Measurements from ENCODE around the gene GNB2. TPM values are rescaled to one million over a fixed set of nuclear protein-coding genes. Genes with fewer than 3 reads are reported as not detected.

The GNB2 gene
- total RNA-seq, 2 experiments from 2014 or later = 263 to 266 TPM

DNA sequence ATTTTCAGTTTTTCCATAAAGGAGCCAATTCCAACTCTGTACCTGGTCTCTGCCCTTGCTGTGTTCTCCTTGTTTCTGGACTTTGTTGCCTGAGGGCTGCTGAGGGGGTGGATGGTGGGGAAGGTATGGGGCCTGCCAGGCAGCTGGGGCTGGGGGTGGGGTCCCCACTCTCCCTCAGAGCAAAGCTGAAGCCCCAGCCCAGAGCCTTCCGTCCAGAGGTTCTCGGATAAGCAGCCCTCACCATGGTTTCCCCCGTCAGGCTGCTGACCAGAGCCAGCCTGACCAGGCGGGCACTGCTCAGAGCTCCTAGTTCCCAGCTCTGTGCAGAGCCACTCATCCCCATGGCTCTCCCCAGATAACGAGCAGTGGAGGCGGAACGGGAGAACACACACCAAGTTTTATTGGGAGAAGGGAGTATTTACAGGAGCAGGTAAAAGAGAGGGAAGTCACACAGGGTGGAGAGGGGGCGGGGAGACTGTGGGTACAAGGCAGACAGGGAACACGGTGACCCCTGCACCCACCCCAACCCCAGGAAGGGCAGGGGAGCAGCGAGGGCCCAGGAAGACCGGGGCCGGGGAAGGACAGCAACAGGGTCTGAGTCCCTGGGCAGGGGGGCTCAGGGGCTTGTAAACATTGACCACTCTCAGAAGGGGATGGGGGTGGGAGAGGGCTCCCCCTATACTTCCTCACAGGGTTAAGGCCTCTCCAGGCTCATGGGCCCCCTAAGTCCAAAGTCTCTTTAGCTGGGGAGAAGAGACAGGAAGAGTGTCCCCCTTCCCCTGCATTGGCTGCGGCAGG is 5.8 kb downstream of the GNB2 start:
- Mint-ChIP-seq H3K4me1 (peaks cover 36% of the 10 kb centered on the region), H3K27ac (no peak overlapping the region), H3K27me3 (no peaks in the 10 kb centered on the region), H3K4me3 (no peak overlapping the region), H3K9me3 (no peaks in the 10 kb centered on the region), H3K36me3 (ENCODE audit: low read depth) (peaks cover 50% of the 10 kb centered on the region)
- ChIA-PET CTCF (interaction anchor here (1.2 to 2.0 kb wide), 3 partner anchors 11 to 130 kb away, joined by 5 to 8 read pairs (median 5); partner anchors contain the start of gene POP7), POLR2A (interaction anchor here (1.0 to 5.4 kb wide), 6 partner anchors 13 to 111 kb away, joined by 3 to 51 read pairs (median 6); partner anchors contain the start of genes GIGYF1 and POP7)
- DNase-seq = no peak

DNA sequence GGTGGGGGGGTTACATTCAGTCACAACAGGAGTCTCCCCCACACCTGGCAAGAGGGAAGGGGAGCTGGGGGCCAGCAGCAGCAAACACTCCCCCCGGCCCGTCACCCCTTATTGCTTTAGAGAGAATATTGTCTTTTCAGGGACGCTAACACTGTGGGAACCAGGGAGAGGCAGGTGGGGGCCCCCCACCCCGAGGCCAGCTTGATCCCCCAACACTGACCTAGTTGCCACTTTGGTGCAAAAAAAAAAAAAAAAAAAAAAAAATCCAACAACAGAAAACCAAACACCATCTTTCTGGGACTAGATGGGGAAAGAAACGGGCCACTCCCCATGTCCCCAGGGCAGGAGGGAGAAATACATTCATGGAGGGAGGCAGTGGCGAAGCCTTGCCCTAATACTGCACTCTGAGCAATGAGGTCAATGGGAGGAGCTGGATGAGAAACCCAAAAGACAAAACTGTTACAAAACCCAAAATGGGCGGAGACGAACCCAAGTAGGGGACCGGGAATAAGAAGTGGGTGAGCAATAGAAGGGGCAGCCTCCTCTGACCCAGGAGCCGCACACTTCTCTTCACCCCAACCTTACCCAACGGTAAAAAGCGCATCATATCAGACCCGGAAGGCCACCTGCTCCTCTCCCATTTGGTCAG is 6.5 kb downstream of the GNB2 start:
- peaks cover 45% of the 10 kb centered on the region for H3K36me3 Mint-ChIP-seq (ENCODE audit: low read depth)
- DNase-seq = no peak
- peak overlapping the region; percentile 31 for H3K27ac Mint-ChIP-seq
- H3K27me3 Mint-ChIP-seq = no peaks in the 10 kb centered on the region
- no peak overlapping the region for H3K4me3 Mint-ChIP-seq
- H3K9me3 Mint-ChIP-seq = no peaks in the 10 kb centered on the region
- H3K4me1 Mint-ChIP-seq = peaks cover 36% of the 10 kb centered on the region
- CTCF ChIA-PET = interaction anchor here (1.1 to 2.0 kb wide), 5 partner anchors 10 to 131 kb away, joined by 3 to 8 read pairs (median 5); partner anchors contain the start of genes MOSPD3 and POP7
- POLR2A ChIA-PET = interaction anchor here (1.0 to 5.4 kb wide), 8 partner anchors 12 to 172 kb away, joined by 3 to 51 read pairs (median 7); partner anchors contain the start of genes FBXO24, GIGYF1, LRCH4 and MOSPD3

DNA sequence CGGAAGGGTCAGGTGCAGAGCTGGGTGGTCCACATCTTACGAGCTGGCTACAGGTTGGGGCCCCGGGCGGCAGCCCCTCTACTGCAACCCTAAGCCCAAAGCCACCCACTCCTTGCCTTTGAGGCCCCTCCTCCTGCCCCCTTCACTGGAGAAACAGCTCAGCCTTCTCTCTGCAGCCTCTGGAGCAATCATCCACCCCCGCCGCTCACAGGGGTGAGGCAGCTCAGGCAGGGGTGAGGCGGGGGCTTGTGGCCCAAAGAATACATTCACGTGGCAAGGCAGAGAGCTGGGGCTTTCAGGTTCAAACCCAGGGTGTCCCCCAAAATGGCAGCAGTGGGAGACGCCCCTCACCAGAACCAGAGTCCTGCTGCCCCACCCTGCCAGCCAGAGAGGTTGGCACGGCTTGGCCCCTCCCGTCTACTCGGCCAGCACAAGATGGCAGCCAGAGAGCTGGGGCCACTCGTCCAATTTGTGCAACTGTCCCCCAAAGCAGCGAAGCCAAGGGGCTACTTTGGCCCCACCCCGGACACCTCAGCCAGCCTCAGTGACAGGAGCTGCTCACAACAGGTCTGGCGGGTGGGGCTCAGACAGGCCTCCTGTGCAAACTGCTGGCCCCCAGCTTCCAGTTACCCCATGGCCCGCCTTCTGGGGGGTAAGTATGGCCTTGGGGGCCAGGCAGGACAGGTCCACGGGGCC is 7.2 kb downstream of the GNB2 start:
- no peak for DNase-seq
- ChIA-PET CTCF (interaction anchor here (1.1 to 2.0 kb wide), 4 partner anchors 10 to 75 kb away, joined by 3 to 8 read pairs (median 4); partner anchors contain the start of genes MOSPD3 and POP7), POLR2A (interaction anchor here (1.0 to 5.4 kb wide), 8 partner anchors 11 to 172 kb away, joined by 3 to 51 read pairs (median 7); partner anchors contain the start of genes FBXO24, GIGYF1, LRCH4 and MOSPD3)
- Mint-ChIP-seq H3K27ac (peak overlapping the region; percentile 31), H3K36me3 (ENCODE audit: low read depth) (peaks cover 49% of the 10 kb centered on the region), H3K27me3 (no peaks in the 10 kb centered on the region), H3K4me3 (no peak overlapping the region), H3K4me1 (peaks cover 36% of the 10 kb centered on the region), H3K9me3 (no peaks in the 10 kb centered on the region)

DNA sequence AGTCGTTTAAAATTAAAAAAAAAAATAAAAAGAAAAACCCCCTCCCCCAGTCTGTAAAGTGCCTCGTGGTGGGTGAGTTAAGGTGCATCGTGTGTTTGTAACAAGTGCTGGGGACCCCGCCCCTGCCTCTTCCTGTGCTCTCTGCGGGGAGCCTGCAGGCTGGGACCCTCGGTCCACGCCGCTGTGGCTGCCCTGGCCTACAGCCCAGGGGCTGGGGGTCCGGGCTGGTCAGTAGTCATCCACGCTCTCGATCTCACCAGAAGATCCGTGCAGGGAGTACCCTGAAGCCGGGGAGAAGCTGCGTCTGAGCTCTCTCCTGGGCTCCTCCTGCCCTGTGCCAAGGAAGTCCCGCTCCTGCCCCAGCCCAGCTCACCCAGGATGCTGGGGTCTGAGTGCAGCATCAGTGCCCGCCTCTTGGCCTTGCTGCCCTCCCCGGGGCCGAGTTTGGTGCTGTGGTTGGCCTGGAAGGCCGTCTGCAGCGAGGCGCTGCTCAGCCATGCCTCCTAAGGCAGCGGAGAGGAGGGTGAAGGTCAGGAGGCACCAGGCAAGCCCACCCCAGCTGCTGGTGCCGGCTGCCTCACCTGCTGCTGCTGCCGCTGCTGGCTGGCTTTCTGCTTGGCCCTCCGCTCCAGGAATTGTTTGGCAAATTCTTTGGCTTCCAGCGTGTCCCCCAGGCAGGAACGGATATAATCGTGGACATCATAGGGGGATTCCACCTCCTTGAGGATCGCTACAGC is 8.1 kb downstream of the GNB2 start:
- DNase-seq = no peak
- Mint-ChIP-seq H3K4me3 (no peak overlapping the region), H3K4me1 (peaks cover 32% of the 10 kb centered on the region), H3K9me3 (no peaks in the 10 kb centered on the region), H3K27ac (peak overlapping the region; percentile 21), H3K27me3 (no peaks in the 10 kb centered on the region), H3K36me3 (ENCODE audit: low read depth) (peaks cover 45% of the 10 kb centered on the region)
- ChIA-PET POLR2A (interaction anchor here (1.3 to 5.4 kb wide), 6 partner anchors 10 to 171 kb away, joined by 3 to 51 read pairs (median 8); partner anchors contain the start of genes FBXO24, GIGYF1, LRCH4 and MOSPD3), CTCF (interaction anchor here (1.4 to 2.0 kb wide), 2 partner anchors 24 to 69 kb away, joined by 4 to 8 read pairs; partner anchors contain the start of genes MOSPD3 and POP7)

DNA sequence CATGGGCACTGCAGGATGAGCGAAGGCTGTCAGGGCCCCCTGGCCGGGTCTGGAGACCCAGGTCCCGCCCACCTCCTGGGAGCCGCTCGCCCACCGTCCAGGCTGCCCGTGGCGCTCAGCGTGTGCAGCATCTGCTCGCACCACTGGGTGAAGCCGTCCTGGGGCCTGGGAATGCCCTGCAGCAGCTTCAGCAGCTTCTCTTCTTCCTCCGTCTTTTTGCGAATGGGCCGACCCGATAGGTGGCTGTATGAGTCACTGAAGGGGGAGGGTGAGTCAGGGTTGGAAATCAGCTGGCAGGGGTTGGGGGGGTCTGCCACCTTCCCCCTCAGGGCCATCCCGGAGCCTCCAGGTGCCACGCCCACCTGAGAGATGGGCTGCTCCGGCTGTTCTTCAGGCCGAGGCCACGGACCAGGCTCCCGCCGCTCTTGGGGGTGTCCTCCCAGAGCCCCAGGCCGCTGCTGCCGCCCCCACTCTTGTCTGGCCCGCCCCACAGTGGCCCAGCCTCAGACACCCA is 8.7 kb downstream of the GNB2 start:
- DNase-seq = no peak

DNA sequence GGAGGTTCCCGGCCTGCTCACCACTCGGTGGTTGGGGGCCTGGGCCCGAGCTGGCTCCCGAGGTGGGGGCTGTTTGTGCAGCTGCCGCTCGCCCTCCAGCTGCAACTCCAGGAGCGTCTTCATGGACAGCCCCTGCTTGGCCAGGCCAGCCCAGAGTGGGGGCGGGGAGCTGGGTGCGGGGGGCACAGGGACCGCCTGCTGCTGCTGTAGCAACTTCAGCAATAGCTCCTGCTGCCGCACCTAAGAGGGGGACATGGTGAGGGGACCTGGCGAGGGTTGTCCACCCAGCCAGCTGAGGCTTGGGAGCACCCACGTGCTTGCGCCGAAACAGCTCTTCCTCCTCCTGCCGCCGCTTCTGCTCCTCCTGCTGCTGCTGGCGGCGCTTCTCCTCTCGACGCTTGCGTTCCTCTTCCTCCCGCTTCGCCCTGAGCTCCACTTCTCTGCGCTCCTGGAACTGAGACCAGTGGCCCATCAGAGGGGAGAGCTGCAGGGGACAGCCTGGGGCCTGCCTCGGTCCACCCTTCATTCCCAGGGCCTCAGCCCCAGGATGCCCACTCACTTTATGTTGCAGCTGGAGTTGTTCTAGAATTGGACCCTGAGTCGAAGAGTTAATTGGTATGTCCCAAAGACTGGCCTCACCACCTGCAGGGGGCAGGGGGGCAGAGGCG is 9.6 kb downstream of the GNB2 start:
- CTCF ChIA-PET = interaction anchor here (0.8 to 1.7 kb wide), 4 partner anchors 9 to 49 kb away, joined by 3 to 7 read pairs (median 4); partner anchors contain the start of genes GIGYF1 and POP7
- Mint-ChIP-seq H3K4me3 (no peak overlapping the region), H3K9me3 (no peaks in the 10 kb centered on the region), H3K27me3 (no peaks in the 10 kb centered on the region), H3K4me1 (peaks cover 25% of the 10 kb centered on the region), H3K27ac (no peak overlapping the region), H3K36me3 (ENCODE audit: low read depth) (peaks cover 42% of the 10 kb centered on the region)
- DNase-seq = no peak
- POLR2A ChIA-PET = interaction anchor here (0.7 to 5.4 kb wide), 8 partner anchors 9 to 111 kb away, joined by 3 to 51 read pairs (median 3); partner anchors contain the start of genes GIGYF1 and MOSPD3

More for the DNA sequence above, 8.7 kb downstream of the GNB2 start:
- no peak overlapping the region for H3K4me3 Mint-ChIP-seq
- no peaks in the 10 kb centered on the region for H3K9me3 Mint-ChIP-seq
- CTCF ChIA-PET = interaction anchor here (1.7 kb wide), 1 partner anchor 23 kb away, joined by 7 read pairs; the partner anchor contains the start of gene POP7
- H3K4me1 Mint-ChIP-seq = peaks cover 27% of the 10 kb centered on the region
- POLR2A ChIA-PET = interaction anchor here (0.8 to 5.4 kb wide), 8 partner anchors 10 to 98 kb away, joined by 3 to 51 read pairs (median 7); partner anchors contain the start of genes FBXO24, GIGYF1, LRCH4 and MOSPD3
- H3K27ac Mint-ChIP-seq = no peak overlapping the region
- H3K36me3 Mint-ChIP-seq (ENCODE audit: low read depth) = peaks cover 42% of the 10 kb centered on the region
- H3K27me3 Mint-ChIP-seq = no peaks in the 10 kb centered on the region

DNA sequence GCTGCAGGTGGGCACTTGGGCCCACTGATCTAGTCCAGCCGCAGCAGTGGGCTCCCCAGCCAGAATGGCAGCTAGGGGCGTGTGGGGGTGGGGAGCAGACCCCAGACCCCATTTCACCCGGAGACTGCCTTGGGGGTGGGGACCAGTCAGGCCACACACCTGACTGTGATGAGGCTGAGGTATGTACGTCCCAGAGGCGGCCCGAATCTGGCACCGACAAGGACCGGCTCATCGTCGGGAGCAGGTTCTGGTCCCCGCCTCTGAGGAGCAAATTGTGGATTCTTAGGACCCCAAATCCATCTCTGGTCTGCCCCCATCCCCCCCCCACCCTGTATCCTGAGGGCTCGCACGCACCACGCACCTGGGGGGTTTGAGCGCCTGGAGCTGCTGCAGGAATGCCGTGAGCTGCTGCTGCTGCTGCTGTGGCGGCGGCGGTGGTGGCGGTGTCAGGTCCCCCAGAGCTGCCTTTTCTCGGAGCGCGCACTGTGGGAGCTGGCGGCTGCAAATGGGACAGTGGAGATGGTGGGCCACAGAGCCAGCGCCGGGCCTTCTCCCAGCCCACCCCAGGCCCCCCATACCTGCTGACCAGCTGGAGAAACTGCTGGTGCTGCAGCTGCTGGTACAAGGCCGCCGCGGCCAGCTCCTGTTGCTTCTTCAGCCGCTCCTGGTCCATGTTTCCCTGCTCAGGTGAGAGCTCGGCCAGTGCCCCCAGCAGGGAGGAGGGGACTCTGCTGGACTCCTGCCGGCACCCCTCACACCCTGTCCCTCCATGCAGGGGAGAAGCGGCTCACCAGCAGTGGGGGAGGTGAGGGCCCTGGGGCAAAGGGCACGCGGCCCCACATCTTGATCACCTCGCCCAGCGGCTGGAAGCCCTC is 10.4 kb downstream of the GNB2 start:
- DNase-seq = no peak
- no peaks in the 10 kb centered on the region for H3K9me3 Mint-ChIP-seq
- H3K4me1 Mint-ChIP-seq = peaks cover 24% of the 10 kb centered on the region
- ChIA-PET POLR2A (interaction anchor here (0.7 to 5.4 kb wide), 6 partner anchors 8 to 111 kb away, joined by 3 to 51 read pairs (median 3); partner anchors contain the start of gene GIGYF1), CTCF (interaction anchor here (1.1 to 1.7 kb wide), 3 partner anchors 8 to 22 kb away, joined by 3 to 7 read pairs (median 4); partner anchors contain the start of genes GIGYF1 and POP7)
- no peak overlapping the region for H3K27ac Mint-ChIP-seq
- H3K27me3 Mint-ChIP-seq = no peaks in the 10 kb centered on the region
- no peak overlapping the region for H3K4me3 Mint-ChIP-seq
- peaks cover 43% of the 10 kb centered on the region for H3K36me3 Mint-ChIP-seq (ENCODE audit: low read depth)

DNA sequence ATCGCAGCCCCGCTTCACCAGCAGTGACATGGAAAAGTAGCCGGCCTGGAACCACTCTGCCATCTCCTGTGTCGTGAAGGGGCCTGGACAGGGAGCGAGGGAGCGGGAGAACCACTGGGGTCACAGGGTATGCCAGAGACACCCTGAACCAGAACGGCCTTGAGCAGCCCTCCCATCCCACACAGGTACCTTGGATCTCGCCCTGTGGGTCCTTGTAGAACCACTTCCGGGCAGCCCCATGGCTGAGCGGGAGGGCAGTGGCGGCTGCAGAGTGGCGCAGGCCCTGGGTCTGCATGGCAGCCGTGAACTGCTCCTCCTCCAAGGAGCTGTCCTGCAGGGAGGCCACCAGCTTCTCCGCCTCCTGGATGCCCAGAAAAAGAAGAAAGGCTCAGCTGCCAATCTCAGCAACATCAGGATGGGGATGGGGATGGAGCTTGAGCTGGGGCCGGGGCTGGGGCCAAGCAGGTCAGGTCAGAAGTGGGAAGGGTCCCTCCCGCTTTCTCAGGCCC is 11.0 kb downstream of the GNB2 start:
- Mint-ChIP-seq H3K36me3 (ENCODE audit: low read depth) (peaks cover 41% of the 10 kb centered on the region), H3K4me1 (peaks cover 23% of the 10 kb centered on the region), H3K9me3 (no peaks in the 10 kb centered on the region), H3K27me3 (no peaks in the 10 kb centered on the region), H3K27ac (no peak overlapping the region), H3K4me3 (no peak overlapping the region)
- POLR2A ChIA-PET = interaction anchor here (0.8 to 0.9 kb wide), 2 partner anchors 12 to 21 kb away, joined by 3 to 4 read pairs; partner anchors contain the start of gene POP7
- no peak for DNase-seq
- CTCF ChIA-PET = no interaction called here

DNA sequence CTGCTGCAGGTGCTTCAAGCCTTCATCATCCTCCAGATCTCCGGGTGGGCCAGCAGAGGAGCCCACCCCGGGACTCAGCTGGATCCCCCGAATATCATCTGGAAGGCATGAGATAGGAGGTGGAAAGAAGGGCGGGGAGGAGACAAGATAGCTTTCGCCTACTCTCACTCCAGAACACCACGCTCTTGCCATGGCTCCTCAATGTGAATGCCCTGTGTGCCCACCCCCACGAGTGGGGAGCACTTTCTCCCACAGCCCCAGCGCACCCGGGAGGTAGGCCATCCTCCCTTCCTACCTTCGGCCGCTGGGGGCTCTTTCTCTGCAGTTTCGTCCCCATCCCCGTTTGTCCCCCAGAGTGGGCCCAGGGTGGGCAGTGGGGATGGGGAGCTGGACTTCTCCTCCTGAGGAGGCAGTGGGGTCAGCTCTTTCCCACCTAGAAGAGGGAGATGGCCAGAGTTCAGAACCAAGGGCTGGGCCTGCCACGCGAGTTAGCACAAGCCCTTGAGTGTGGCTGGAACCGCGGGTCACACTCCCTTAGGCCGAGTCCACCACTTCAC is 11.6 kb downstream of the GNB2 start:
- H3K36me3 Mint-ChIP-seq (ENCODE audit: low read depth) = peaks cover 36% of the 10 kb centered on the region
- H3K4me3 Mint-ChIP-seq = no peak overlapping the region
- ChIA-PET CTCF (no interaction called here), POLR2A (interaction anchor here (0.8 kb wide), 1 partner anchor 21 kb away, joined by 4 read pairs; the partner anchor contains the start of gene POP7)
- H3K27ac Mint-ChIP-seq = no peak overlapping the region
- no peaks in the 10 kb centered on the region for H3K27me3 Mint-ChIP-seq
- H3K9me3 Mint-ChIP-seq = no peaks in the 10 kb centered on the region
- H3K4me1 Mint-ChIP-seq = peaks cover 20% of the 10 kb centered on the region
- DNase-seq = no peak

DNA sequence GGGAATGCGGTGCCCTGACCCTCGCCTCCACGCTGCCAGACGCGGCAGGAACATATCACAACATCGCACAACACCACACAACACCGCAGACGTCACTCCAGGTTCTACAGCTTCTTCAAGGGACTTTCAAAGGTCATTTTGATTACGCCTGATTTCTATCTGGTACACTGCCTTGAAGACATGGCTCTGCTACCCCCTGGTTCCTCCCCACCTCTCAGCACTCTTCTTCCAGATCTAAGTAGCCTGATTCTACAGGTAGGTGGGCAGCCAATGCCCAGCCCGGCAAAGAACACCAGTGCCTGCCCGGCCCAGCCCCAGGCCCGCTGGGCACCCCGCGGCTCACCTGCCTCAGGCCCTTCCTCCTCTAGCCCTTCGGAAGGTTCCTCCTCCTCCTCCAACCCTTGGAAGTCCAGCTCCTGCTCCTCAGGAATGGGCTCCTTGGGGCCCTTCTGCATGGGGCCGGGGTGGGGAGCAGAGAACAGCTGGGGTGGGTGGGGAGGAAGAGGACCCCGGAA is 12.1 kb downstream of the GNB2 start:
- Mint-ChIP-seq H3K4me1 (peaks cover 16% of the 10 kb centered on the region), H3K27ac (no peak overlapping the region), H3K36me3 (ENCODE audit: low read depth) (peaks cover 34% of the 10 kb centered on the region), H3K4me3 (no peak overlapping the region), H3K9me3 (no peaks in the 10 kb centered on the region), H3K27me3 (no peaks in the 10 kb centered on the region)
- DNase-seq = no peak
- POLR2A ChIA-PET = interaction anchor here (0.8 kb wide), 1 partner anchor 20 kb away, joined by 4 read pairs; the partner anchor contains the start of gene POP7
- CTCF ChIA-PET = no interaction called here
